Stimulated activated CD8-positive, alpha-beta memory T cell treated with anti-CD3 and anti-CD28 coated beads, Interleukin-7, amount 100 ng/mL, for 1 hour (primary cell): ENCODE data around the gene TMEM132C.
"Not testable (repeated sequence)": the region's sequence is repeated elsewhere in the genome, so short reads cannot be mapped to it uniquely, and the experiment has no call there.

Experiments
- DNase-seq, 2 donors: peaks; one replicate each; pipeline ENCODE4 v3.0.0-alpha.2; 2020; ENCODE audit warnings: low read depth in 2 of 2

Gene TMEM132C

GRCh38 chr12:128474916-128475315 lies 207.9 kb downstream of the TMEM132C start:
- no peak for DNase-seq

GRCh38 chr12:128476266-128476665 lies 209.3 kb downstream of the TMEM132C start:
- no peak for DNase-seq

GRCh38 chr12:128483526-128484255 lies 216.7 kb downstream of the TMEM132C start:
- DNase-seq, result no peak

GRCh38 chr12:128497376-128497775 lies 230.4 kb downstream of the TMEM132C start:
- DNase-seq, result not testable (repeated sequence)

- DNase-seq, result no peak
Observed at GRCh38 chr12:128507470-128507869, 240.5 kb downstream of the TMEM132C start.

GRCh38 chr12:128509170-128509569 lies 242.2 kb downstream of the TMEM132C start:
- DNase-seq, result no peak

- no peak for DNase-seq
Observed at GRCh38 chr12:128510511-128510910, 243.5 kb downstream of the TMEM132C start.

GRCh38 chr12:128513331-128513730 lies 246.4 kb downstream of the TMEM132C start:
- DNase-seq, result no peak

- DNase-seq, result no peak
Observed at GRCh38 chr12:128513831-128514230, 246.9 kb downstream of the TMEM132C start.

GRCh38 chr12:128518644-128519043 lies 251.7 kb downstream of the TMEM132C start:
- DNase-seq, result no peak

- no peak for DNase-seq
Observed at GRCh38 chr12:128519426-128519825, 252.5 kb downstream of the TMEM132C start.

- no peak for DNase-seq
Observed at GRCh38 chr12:128521981-128522380, 255.0 kb downstream of the TMEM132C start.

- DNase-seq, result no peak
Observed at GRCh38 chr12:128524439-128524838, 257.5 kb downstream of the TMEM132C start.

- DNase-seq, result no peak
Observed at GRCh38 chr12:128531170-128531569, 264.2 kb downstream of the TMEM132C start.

GRCh38 chr12:128534906-128535305 lies 267.9 kb downstream of the TMEM132C start:
- DNase-seq, result no peak

GRCh38 chr12:128536810-128537209 lies 269.8 kb downstream of the TMEM132C start:
- DNase-seq, result no peak

- DNase-seq, result no peak
Observed at GRCh38 chr12:128537668-128538067, 270.7 kb downstream of the TMEM132C start.

GRCh38 chr12:128542844-128543243 lies 275.9 kb downstream of the TMEM132C start:
- DNase-seq, result no peak

GRCh38 chr12:128543460-128543859 lies 276.5 kb downstream of the TMEM132C start:
- no peak for DNase-seq

- DNase-seq, result no peak
Observed at GRCh38 chr12:128543971-128544370, 277.0 kb downstream of the TMEM132C start.

- DNase-seq, result no peak
Observed at GRCh38 chr12:128548949-128549348, 282.0 kb downstream of the TMEM132C start.

- no peak for DNase-seq
Observed at GRCh38 chr12:128549601-128550218, 282.7 kb downstream of the TMEM132C start.

- DNase-seq, result no peak
Observed at GRCh38 chr12:128551266-128551665, 284.3 kb downstream of the TMEM132C start.
